ENCODE measurements around the gene CD84. TPM values are rescaled to one million over a fixed set of nuclear protein-coding genes. Genes with fewer than 3 reads are reported as not detected.

Gene CD84
- total RNA-seq, 1 experiment from 2014 or later = not detected

DNA sequence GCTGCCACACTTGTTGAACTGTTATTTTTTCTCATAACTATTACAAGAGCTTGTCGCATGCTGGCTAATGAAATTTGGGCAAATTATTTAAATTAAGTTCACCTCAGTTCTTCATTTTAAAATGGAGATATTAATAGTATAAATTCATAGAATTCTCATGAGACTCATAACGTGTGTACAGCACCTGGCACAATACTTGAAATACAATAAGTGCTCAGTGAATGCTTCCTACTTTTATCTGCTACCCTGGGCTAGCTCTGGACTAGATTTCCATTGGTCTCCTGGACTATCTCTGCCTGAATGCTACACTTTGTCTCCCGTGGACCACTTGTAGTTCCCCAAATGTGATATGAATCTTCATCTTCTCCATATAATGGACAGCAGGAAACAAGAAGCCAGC, 57.2 kb downstream of the CD84 start:
- POLR2A ChIA-PET (ENCODE audit: low non-redundant PET) = no interaction called here
- CTCF ChIA-PET = no interaction called here
- no peak overlapping the region for H3K4me3 ChIP-seq (ENCODE audit: low read depth, low read length, poor library complexity, severe bottlenecking)
- BruUV-seq (replicated peaks) = no TSS peak
- no peak overlapping the region for H3K27ac ChIP-seq (ENCODE audit: low read depth, low read length, poor library complexity, severe bottlenecking)
- no peak for DNase-seq (ENCODE audit: low spot score)
- no peaks in the 10 kb centered on the region for H3K27me3 ChIP-seq (replicated peaks; ENCODE audit: insufficient read depth, low read depth, low read length, poor library complexity)
- no peaks in the 10 kb centered on the region for H3K4me1 ChIP-seq (ENCODE audit: insufficient read depth, low read length, poor library complexity, severe bottlenecking)
- no peak for TF ChIP-seq EZH2 (IDR thresholded peaks at IDR 0.05; ENCODE audit: borderline replicate concordance, low read depth, low read length, poor library complexity, severe bottlenecking)
- TF ChIP-seq, protein P1, sequence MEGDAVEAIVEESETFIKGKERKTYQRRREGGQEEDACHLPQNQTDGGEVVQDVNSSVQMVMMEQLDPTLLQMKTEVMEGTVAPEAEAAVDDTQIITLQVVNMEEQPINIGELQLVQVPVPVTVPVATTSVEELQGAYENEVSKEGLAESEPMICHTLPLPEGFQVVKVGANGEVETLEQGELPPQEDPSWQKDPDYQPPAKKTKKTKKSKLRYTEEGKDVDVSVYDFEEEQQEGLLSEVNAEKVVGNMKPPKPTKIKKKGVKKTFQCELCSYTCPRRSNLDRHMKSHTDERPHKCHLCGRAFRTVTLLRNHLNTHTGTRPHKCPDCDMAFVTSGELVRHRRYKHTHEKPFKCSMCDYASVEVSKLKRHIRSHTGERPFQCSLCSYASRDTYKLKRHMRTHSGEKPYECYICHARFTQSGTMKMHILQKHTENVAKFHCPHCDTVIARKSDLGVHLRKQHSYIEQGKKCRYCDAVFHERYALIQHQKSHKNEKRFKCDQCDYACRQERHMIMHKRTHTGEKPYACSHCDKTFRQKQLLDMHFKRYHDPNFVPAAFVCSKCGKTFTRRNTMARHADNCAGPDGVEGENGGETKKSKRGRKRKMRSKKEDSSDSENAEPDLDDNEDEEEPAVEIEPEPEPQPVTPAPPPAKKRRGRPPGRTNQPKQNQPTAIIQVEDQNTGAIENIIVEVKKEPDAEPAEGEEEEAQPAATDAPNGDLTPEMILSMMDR (conservative IDR thresholded peaks at IDR 0.05; ENCODE audit: low read depth, low read length) = no peak
- intact Hi-C loops (cut with micrococcal nuclease; ENCODE audit: unreplicated experiment) = no loop called here
- no peaks in the 10 kb centered on the region for H3K36me3 ChIP-seq (ENCODE audit: insufficient read depth, low read length, poor library complexity, severe bottlenecking)
- no peaks in the 10 kb centered on the region for H3K9me3 ChIP-seq (ENCODE audit: low read depth, low read length, poor library complexity, severe bottlenecking)

DNA sequence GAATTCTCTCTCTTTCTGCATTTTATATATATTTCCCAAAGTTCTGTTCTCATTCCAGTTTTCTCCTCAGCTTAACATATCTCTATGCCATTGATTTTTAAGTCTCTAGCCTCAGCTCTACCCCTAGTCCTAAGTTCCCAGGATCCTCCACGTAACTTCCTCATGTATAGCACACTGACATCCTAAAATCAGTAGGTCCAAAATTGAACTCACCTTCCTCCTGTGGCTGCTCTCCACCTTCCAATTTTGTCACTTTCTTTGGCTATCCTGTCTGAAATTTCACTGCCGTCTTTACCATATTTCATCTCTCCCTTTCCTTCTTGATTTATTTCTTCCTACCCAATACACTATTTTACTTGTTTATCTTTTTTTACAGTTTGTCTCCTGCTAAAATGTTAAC, 57.7 kb downstream of the CD84 start:
- no peak overlapping the region for H3K4me3 ChIP-seq (ENCODE audit: low read depth, low read length, poor library complexity, severe bottlenecking)
- intact Hi-C loops (cut with micrococcal nuclease; ENCODE audit: unreplicated experiment) = no loop called here
- no peaks in the 10 kb centered on the region for H3K27me3 ChIP-seq (replicated peaks; ENCODE audit: insufficient read depth, low read depth, low read length, poor library complexity)
- CTCF ChIA-PET = no interaction called here
- TF ChIP-seq, protein P1 (conservative IDR thresholded peaks at IDR 0.05; ENCODE audit: low read depth, low read length) = no peak
- no peak for TF ChIP-seq EZH2 (IDR thresholded peaks at IDR 0.05; ENCODE audit: borderline replicate concordance, low read depth, low read length, poor library complexity, severe bottlenecking)
- H3K9me3 ChIP-seq (ENCODE audit: low read depth, low read length, poor library complexity, severe bottlenecking) = no peaks in the 10 kb centered on the region
- no peaks in the 10 kb centered on the region for H3K36me3 ChIP-seq (ENCODE audit: insufficient read depth, low read length, poor library complexity, severe bottlenecking)
- H3K27ac ChIP-seq (ENCODE audit: low read depth, low read length, poor library complexity, severe bottlenecking) = no peak overlapping the region
- BruUV-seq (replicated peaks) = no TSS peak
- no peak for DNase-seq (ENCODE audit: low spot score)
- POLR2A ChIA-PET (ENCODE audit: low non-redundant PET) = no interaction called here
- H3K4me1 ChIP-seq (ENCODE audit: insufficient read depth, low read length, poor library complexity, severe bottlenecking) = no peaks in the 10 kb centered on the region

DNA sequence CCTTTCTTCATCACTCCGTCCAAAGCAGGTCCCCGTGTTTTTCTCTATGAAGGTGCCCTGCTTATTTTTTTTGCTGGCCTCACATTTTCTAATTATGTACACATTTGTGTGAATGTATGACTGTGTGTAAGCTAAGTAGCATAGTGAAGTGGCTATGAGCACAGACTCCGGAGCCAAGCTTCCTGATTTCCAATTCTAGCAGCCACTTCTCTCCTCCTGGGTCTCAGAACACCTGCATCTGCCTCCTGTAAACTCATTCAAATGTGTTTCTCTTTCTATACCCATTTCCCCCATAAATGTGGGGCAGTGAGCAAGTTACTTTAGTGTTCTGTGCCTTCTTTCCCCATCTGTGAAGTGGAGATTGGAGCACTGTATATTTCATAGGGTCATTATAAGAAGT, 58.3 kb downstream of the CD84 start:
- no peaks in the 10 kb centered on the region for H3K4me1 ChIP-seq (ENCODE audit: insufficient read depth, low read length, poor library complexity, severe bottlenecking)
- ChIA-PET POLR2A (ENCODE audit: low non-redundant PET) (no interaction called here), CTCF (no interaction called here)
- BruUV-seq (replicated peaks) = no TSS peak
- DNase-seq (ENCODE audit: low spot score) = no peak
- no peaks in the 10 kb centered on the region for H3K27me3 ChIP-seq (replicated peaks; ENCODE audit: insufficient read depth, low read depth, low read length, poor library complexity)
- H3K36me3 ChIP-seq (ENCODE audit: insufficient read depth, low read length, poor library complexity, severe bottlenecking) = no peaks in the 10 kb centered on the region
- no peak overlapping the region for H3K4me3 ChIP-seq (ENCODE audit: low read depth, low read length, poor library complexity, severe bottlenecking)
- TF ChIP-seq, protein P1 (conservative IDR thresholded peaks at IDR 0.05; ENCODE audit: low read depth, low read length) = no peak
- H3K9me3 ChIP-seq (ENCODE audit: low read depth, low read length, poor library complexity, severe bottlenecking) = no peaks in the 10 kb centered on the region
- no peak overlapping the region for H3K27ac ChIP-seq (ENCODE audit: low read depth, low read length, poor library complexity, severe bottlenecking)
- intact Hi-C loops (cut with micrococcal nuclease; ENCODE audit: unreplicated experiment) = no loop called here
